ENCODE data around the gene SNTB2.
"Not testable (repeated sequence)": the region's sequence is repeated elsewhere in the genome, so short reads cannot be mapped to it uniquely, and the experiment has no call there.

The SNTB2 gene

GRCh38 chr16:69186642-69187445 lies at the start of gene SNTB2:
SNTB2 (plus strand) TSS chr16:69187164; CDS start chr16:69187167, 3 bp downstream.
- DNase-seq, result peak; percentile 83

DNA sequence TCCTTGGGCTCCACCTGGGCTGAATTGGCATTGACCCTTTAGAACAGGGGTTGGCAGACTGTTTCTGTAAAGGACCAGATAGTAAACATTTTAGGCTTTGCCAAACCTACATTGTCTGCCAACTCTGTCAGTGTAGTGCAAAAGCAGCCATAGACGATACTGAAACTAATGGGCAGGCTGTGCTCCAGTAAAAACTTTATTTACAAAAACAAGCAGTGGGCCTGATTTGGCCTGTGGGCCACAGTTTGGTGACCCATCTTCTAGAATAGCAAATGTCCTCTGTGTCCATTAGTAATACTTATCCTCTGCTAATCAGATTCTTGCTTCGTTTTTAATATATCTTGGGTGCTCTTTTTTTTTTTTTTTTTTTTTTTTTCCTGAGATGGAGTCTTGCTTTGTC lies 48.4 kb upstream of the SNTB2 start:
- DNase-seq, result no peak

DNA sequence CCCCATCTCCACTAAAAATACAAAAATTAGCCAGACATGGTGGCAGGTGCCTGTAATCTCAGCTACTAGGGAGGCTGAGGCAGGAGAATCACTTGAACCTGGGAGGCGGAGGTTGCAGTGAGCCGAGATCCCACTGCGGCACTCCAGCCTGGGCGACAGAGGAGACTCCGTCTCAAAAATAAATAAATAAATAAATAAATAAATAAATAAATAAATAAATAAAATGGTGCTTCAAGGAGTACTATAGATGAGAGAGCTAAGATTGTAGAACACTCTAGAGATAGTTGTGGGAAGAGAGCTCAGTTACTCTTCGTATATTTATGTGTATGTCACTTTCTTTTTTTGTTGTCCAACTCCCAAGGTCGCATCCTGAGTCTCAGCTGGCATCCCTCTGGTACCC lies 47.5 kb upstream of the SNTB2 start:
- not testable (repeated sequence) for DNase-seq

GRCh38 chr16:69141014-69141413 lies 46.0 kb upstream of the SNTB2 start:
- DNase-seq, result no peak

DNA sequence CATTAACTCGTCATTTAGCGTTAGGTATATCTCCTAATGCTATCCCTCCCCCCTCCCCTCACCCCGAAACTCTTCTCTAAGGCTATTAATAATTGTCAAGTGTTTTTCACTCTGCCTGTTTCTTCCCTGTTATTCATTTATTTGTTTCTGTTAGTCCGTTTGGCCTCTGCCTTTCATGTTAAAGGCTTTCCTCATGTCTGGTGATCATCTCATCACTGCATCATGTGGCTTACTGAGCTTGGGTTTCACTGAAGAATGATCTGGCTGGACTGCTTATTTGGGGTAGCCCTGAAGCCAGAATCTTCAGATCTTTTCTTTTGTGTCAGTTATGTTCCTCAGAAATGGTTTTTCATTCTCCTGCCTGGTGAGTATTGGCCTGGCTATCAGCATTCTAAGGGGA lies 45.0 kb upstream of the SNTB2 start:
- no peak for DNase-seq

DNA sequence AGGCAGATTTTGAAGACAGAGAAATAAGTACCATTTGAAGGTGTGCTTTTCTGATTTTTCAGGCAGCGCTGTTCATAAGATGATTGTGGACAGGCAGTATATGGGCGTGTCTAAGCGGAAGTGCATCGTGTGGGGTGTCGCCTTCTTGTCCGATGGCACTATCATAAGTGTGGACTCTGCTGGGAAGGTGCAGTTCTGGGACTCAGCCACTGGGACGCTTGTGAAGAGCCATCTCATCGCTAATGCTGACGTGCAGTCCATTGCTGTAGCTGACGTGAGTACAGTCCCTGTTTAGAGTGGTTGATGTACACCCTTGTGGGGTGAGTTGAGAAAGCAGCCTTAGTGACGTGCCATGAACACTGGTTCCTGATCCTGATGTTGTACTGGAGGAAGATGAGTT lies 43.8 kb upstream of the SNTB2 start:
- DNase-seq, result no peak

DNA sequence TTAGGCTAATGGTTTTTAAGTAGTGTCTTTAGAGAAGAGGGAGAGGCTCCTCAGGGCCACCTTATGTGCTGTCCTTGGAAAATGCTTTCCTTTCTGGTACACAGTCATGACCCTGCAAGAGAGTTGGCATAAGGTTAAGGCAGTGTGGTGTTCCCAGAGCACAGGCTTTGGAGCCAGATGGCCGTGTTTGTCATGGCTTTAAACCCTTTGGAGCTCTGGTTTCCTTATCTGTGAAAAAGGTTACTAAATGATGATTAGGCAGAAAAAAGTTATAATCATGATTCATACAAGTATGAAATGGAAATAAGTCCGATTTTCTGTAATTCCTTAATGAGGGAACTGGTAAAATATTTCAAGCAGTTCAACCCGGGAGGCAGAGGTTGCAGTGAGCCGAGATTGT lies 41.3 kb upstream of the SNTB2 start:
- no peak for DNase-seq

DNA sequence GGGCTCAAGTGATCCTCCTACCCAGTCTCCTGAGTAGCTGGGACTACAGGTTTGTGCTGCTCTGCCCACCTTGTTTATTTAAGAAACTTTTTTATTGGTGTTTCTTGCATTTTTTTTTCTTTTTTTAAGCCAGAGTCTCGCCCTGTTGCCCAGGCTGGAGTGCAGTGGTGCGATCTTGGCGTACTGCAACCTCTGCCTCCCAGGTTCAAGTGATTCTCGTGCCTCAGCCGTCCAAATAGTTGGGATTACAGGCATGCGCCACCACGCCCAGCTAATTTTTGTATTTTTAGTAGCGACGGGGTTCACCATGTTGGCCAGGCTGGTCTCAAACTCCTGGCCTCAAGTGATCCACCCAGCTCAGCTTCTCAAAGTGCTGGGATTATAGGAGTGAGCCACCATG lies 37.3 kb upstream of the SNTB2 start:
- DNase-seq, result not testable (repeated sequence)

GRCh38 chr16:69150146-69150865 lies 36.7 kb upstream of the SNTB2 start:
- DNase-seq, result peak; percentile 29 to 68

GRCh38 chr16:69157196-69157595 lies 29.8 kb upstream of the SNTB2 start:
- peak in 1 of 2 donors; percentile 13 for DNase-seq

DNA sequence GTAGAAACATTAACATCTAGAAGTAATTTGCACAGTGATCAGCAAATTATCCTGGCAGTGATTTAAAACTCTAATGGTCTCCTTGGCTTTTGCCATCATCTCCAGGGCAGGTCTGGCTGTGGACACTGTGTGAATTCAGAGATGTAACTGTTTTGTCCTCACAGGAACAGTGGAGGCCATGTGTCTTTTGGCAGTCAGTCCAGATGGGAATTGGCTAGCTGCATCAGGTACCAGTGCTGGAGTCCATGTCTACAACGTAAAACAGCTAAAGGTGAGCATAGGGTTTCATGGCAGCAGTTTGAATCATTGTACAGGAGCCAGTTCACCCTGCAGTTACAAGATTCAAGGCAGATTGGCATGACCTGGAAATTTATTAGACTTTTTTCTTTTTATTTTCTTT lies 26.8 kb upstream of the SNTB2 start:
- no peak for DNase-seq

- no peak for DNase-seq
Measured at GRCh38 chr16:69165584-69165983, 21.4 kb upstream of the SNTB2 start.

DNA sequence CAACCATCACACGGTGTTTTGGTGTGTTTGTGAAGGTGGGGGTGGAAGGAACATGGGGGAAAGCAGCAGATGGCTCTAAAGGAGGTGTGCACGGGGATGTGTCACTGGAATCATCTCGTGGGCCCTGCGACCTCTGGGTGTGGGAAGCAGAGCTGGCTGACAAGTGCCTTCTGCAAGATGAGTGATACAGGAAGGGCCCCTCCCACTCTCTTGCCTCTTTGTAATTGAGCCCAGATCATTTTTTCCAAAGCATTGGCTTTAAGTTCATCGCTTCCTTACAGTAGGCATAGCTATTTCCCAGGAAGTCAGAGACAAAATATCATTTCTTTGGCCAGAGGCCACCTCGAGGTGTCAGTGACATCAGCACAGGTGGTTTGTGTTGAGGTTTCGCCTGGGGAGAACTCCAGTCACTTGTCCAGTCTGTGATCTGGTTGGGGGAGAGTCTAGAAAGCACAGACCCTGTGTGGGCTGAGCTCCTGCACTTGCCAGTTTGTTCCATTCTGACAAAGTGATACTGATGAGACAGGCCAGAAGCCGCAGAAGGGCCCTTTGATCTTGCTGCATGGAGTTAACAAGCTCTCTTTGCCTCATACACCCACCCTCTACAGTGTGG lies 20.6 kb upstream of the SNTB2 start:
- no peak for DNase-seq

GRCh38 chr16:69166946-69167930 lies 19.7 kb upstream of the SNTB2 start:
- no peak for DNase-seq

- no peak for DNase-seq
Measured at GRCh38 chr16:69169051-69169450, 17.9 kb upstream of the SNTB2 start.

DNA sequence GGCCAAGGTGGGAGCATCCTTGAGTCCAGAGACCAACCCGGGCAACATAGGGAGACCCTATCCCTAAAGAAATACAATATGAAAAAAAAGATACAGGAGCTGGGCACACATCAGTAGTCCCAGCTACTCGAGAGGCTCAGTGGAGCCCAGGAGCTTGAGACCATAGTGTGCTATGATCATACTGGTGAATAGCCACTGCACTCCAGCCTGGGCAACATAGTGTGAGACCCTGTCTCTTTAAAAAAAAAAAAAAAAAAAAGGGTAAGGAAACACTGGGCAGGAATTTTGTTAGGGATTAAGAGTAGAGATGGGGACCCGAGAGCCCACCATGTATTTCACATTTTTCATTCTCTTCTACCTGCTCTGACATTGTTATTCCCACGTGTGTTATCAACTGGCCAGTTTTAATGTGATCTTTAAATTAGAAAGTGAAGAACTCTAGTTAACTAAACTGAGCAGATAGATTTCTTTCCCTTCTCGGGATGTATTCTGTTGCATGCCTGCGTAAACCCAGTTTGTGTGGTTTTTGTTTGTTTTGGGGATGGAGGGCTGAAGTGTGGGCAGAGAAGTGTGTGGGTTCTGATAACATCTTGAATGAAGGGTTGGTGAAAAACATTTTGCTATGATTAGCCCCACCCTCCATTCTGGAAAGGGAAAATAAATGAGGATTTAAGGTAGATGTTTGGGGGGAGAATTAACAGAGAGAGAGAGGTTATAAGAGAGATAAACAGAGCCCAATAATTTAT lies 17.2 kb upstream of the SNTB2 start:
- no peak for DNase-seq

- no peak for DNase-seq
Measured at GRCh38 chr16:69171325-69172084, 15.5 kb upstream of the SNTB2 start.

DNA sequence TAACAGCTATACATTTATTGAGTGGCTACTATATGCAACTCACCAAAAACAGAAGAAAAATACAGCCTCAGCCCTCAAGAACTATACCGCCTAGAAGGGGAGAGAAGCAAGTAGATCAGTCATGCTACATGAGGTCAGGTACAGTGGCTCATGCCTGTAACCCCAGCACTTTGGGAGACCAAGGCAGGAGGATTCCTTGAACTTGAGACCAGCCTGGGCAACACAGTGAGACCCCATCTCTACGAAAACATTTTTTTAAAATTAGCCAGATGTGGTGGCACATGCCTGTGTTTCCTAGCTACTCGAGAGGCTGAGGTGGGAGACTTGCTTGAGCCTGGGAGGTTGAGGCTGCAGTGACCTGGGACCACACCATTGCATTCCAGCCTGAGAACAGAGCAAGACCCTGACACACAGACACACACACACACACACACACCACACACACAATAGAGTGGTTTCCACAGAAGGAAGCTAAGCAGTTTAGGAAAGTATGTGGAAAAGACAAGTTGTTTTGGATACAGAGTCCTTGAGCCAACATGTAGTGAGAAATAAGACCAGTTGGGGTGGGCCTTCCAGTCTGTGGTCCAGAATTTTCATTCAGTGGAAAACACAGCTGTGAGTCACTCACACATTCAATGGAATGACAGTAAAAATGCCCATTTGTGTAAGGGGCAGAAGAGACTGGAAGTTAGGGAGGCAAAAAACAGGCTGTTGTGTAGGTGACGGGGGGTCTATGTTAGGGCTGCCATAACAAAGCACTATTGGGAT lies 10.7 kb upstream of the SNTB2 start:
- DNase-seq, result no peak

GRCh38 chr16:69179328-69180010 lies 7.5 kb upstream of the SNTB2 start:
- DNase-seq, result no peak

GRCh38 chr16:69180011-69180338 lies 7.0 kb upstream of the SNTB2 start:
- no peak for DNase-seq
